MM.1S (cell line): ENCODE data around the gene EIF2S2.

ENCODE experiments used
- CTCF ChIP-seq: fragments of 300-600 bp; sonication (generic); IDR thresholded peaks from 2 replicates; pipeline ENCODE4 v1.5.1; 2016; ENCODE audit warnings: antibody characterized with exemption, low read length, mixed read lengths
- EZH2 ChIP-seq: fragments of 300-600 bp; sonication (generic); optimal IDR thresholded peaks from 2 replicates; pipeline ENCODE3; 2017; ENCODE audit warnings: low read depth, mild to moderate bottlenecking, antibody characterized with exemption, low read length, mixed read lengths
- EZH2phosphoT487 ChIP-seq: fragments of 300-600 bp; sonication (generic); IDR thresholded peaks from 2 replicates; pipeline ENCODE4 v1.6.1; 2018; ENCODE audit warnings: antibody characterized with exemption, low read length

GRCh38 chr20:34068001-34068400, 44.0 kb downstream of the EIF2S2 start:
- TF ChIP-seq CTCF (no peak), EZH2 (no peak), EZH2phosphoT487 (no peak)
